NB4 (cell line): ENCODE measurements around the gene PCDHGB2.

Experiments used
- CTCF ChIP-seq: IDR thresholded peaks from one replicate; pipeline ENCODE4 v1.5.1; 2012; ENCODE audit warnings: low read depth, low read length
- MYC ChIP-seq: IDR thresholded peaks from 2 replicates; pipeline ENCODE4 v1.6.1; 2011; ENCODE audit warnings: low read depth, low read length

- TF ChIP-seq CTCF (no peak), MYC (no peak)
Measured at GRCh38 chr5:141322261-141322660, 37.5 kb upstream of the PCDHGB2 start.
